Measurements from ENCODE around the gene H2BK1.

Gene H2BK1

GRCh38 chr7:151211155-151211772, 976 bp upstream of the H2BK1 start:
- no peak for TF ChIP-seq CTCF (conservative IDR thresholded peaks at IDR 0.05; ENCODE audit: control insufficient read depth, insufficient read depth, low read depth, low read length)
- no peak for DNase-seq (ENCODE audit: low read depth)
- no peak overlapping the region for H3K4me3 ChIP-seq (ENCODE audit: control insufficient read depth, low read depth, low read length)

- TF ChIP-seq CTCF (conservative IDR thresholded peaks at IDR 0.05; ENCODE audit: control insufficient read depth, insufficient read depth, low read depth, low read length): no peak
- no peak for DNase-seq (ENCODE audit: low read depth)
These were observed 700 bp downstream of the H2BK1 start for GRCh38 chr7:151209588-151209987.

GRCh38 chr7:151208253-151208862, 1.9 kb downstream of the H2BK1 start:
- DNase-seq (ENCODE audit: low read depth): no peak
- H3K4me3 ChIP-seq (ENCODE audit: control insufficient read depth, low read depth, low read length): no peak overlapping the region
- no peak for TF ChIP-seq CTCF (conservative IDR thresholded peaks at IDR 0.05; ENCODE audit: control insufficient read depth, insufficient read depth, low read depth, low read length)

More at GRCh38 chr7:151209588-151209987, 700 bp downstream of the H2BK1 start:
- H3K4me3 ChIP-seq (ENCODE audit: control insufficient read depth, low read depth, low read length): no peak overlapping the region

GRCh38 chr7:151207804-151208203, 2.5 kb downstream of the H2BK1 start:
- no peak for TF ChIP-seq CTCF (conservative IDR thresholded peaks at IDR 0.05; ENCODE audit: control insufficient read depth, insufficient read depth, low read depth, low read length)
- DNase-seq (ENCODE audit: low read depth): no peak
- no peak overlapping the region for H3K4me3 ChIP-seq (ENCODE audit: control insufficient read depth, low read depth, low read length)

- no peak overlapping the region for H3K4me3 ChIP-seq (ENCODE audit: control insufficient read depth, low read depth, low read length)
- no peak for DNase-seq (ENCODE audit: low read depth)
- TF ChIP-seq CTCF (conservative IDR thresholded peaks at IDR 0.05; ENCODE audit: control insufficient read depth, insufficient read depth, low read depth, low read length): no peak
These were observed 3.0 kb downstream of the H2BK1 start for GRCh38 chr7:151207315-151207714.

- DNase-seq (ENCODE audit: low read depth): no peak
- H3K4me3 ChIP-seq (ENCODE audit: control insufficient read depth, low read depth, low read length): no peak overlapping the region
- no peak for TF ChIP-seq CTCF (conservative IDR thresholded peaks at IDR 0.05; ENCODE audit: control insufficient read depth, insufficient read depth, low read depth, low read length)
These were observed 3.4 kb downstream of the H2BK1 start for GRCh38 chr7:151206914-151207313.

Measured in fibroblast of mammary gland (primary cell).